ENCODE measurements around the gene CCDC154. TPM values are rescaled to one million over a fixed set of nuclear protein-coding genes. Genes with fewer than 3 reads are reported as not detected.
"Not testable (repeated sequence)": the region's sequence is repeated elsewhere in the genome, so short reads cannot be mapped to it uniquely, and the experiment has no call there.

The CCDC154 gene
- total and polyA plus RNA-seq, 4 donors: 0.63 to 4.5 (median 1.4) TPM

GRCh38 chr16:1470481-1471251 lies 26.3 kb upstream of the CCDC154 start:
- Histone ChIP-seq H3K4me3 (no peak overlapping the region), H3K27me3 (ENCODE audit: control insufficient read depth in 3 of 3, insufficient read depth in 3 of 3, low read length in 2 of 3) (no peaks in the 10 kb centered on the region), H3K9ac (ENCODE audit: insufficient read depth in 1 of 2, low read length in 2 of 2) (no peak overlapping the region), H3K27ac (ENCODE audit: low read depth in 1 of 2, low read length in 1 of 2) (peak overlapping the region; percentile 35 to 81), H3K4me1 (ENCODE audit: control insufficient read depth in 5 of 5, insufficient read depth in 5 of 5, low read length in 5 of 5) (peaks cover 0 to 24% (median 4%) of the 10 kb centered on the region in 5 donors), H3K9me3 (ENCODE audit: control insufficient read depth in 4 of 4, insufficient read depth in 3 of 4, low read length in 3 of 4) (no peaks in the 10 kb centered on the region), H3K36me3 (ENCODE audit: control insufficient read depth in 4 of 4, insufficient read depth in 4 of 4, low read length in 4 of 4) (peaks cover 0 to 5% (median 0%) of the 10 kb centered on the region in 4 donors)
- TF ChIP-seq CTCF (IDR thresholded peaks at IDR 0.05; ENCODE audit: control extremely low read depth, extremely low read depth): no peak
- WGBS, 2 donors: 41 to 57% methylated on average over 14 of the region's 14 CpGs
- peak; percentile 13 for ATAC-seq (ENCODE audit: insufficient read depth, low FRiP score)
- DNase-seq: no peak

DNA sequence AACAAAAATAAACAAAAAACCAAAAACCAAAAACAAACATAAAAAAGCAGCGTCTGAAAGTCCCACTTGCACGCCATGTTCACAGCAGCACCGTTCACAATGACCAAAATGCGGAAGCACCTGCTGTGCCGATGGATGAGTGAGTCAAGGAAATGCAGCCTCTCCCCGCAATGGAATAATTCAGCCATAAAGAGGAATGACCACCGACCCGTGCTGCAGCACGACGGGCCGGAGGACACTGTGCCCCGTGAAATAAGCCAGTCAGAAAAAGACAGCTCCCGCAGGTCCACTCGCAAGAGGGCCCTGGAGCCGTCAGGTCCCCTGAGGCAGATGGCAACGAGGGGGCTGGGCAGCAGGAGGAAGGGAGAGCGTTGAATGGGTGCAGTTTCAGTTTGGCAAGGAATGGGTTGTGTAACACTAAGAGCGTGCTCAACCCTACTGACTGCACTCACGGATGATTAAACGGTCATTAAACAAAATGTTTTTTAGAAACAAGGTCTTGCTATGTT lies 25.4 kb upstream of the CCDC154 start:
- Histone ChIP-seq H3K9ac (ENCODE audit: insufficient read depth in 1 of 2, low read length in 2 of 2) (no peak overlapping the region), H3K27me3 (ENCODE audit: control insufficient read depth in 3 of 3, insufficient read depth in 3 of 3, low read length in 2 of 3) (no peaks in the 10 kb centered on the region), H3K36me3 (ENCODE audit: control insufficient read depth in 4 of 4, insufficient read depth in 4 of 4, low read length in 4 of 4) (peaks cover 0 to 5% (median 0%) of the 10 kb centered on the region in 4 donors), H3K9me3 (ENCODE audit: control insufficient read depth in 4 of 4, insufficient read depth in 3 of 4, low read length in 3 of 4) (no peaks in the 10 kb centered on the region), H3K27ac (ENCODE audit: low read depth in 1 of 2, low read length in 1 of 2) (peak overlapping the region in 1 of 2 donors; percentile 81), H3K4me3 (no peak overlapping the region), H3K4me1 (ENCODE audit: control insufficient read depth in 5 of 5, insufficient read depth in 5 of 5, low read length in 5 of 5) (peaks cover 0 to 22% (median 4%) of the 10 kb centered on the region in 5 donors)
- TF ChIP-seq CTCF (IDR thresholded peaks at IDR 0.05; ENCODE audit: control extremely low read depth, extremely low read depth): no peak
- WGBS, 2 donors: 24 to 62% methylated on average over 20 of the region's 20 CpGs
- DNase-seq: no peak
- no peak for ATAC-seq (ENCODE audit: insufficient read depth, low FRiP score)

- H3K4me1 ChIP-seq (ENCODE audit: control insufficient read depth in 5 of 5, insufficient read depth in 5 of 5, low read length in 5 of 5): peaks cover 0 to 22% (median 3%) of the 10 kb centered on the region in 5 donors
- WGBS, 2 donors: 79 to 88% methylated on average over 5 of the region's 5 CpGs
- not testable (repeated sequence) for H3K4me3 ChIP-seq; H3K9me3 ChIP-seq (ENCODE audit: control insufficient read depth in 4 of 4, insufficient read depth in 3 of 4, low read length in 3 of 4); H3K27me3 ChIP-seq (ENCODE audit: control insufficient read depth in 3 of 3, insufficient read depth in 3 of 3, low read length in 2 of 3); DNase-seq; H3K9ac ChIP-seq (ENCODE audit: insufficient read depth in 1 of 2, low read length in 2 of 2); H3K27ac ChIP-seq (ENCODE audit: low read depth in 1 of 2, low read length in 1 of 2); H3K36me3 ChIP-seq (ENCODE audit: control insufficient read depth in 4 of 4, insufficient read depth in 4 of 4, low read length in 4 of 4); ATAC-seq (ENCODE audit: insufficient read depth, low FRiP score)
Measured at GRCh38 chr16:1469141-1469540, 24.8 kb upstream of the CCDC154 start.

DNA sequence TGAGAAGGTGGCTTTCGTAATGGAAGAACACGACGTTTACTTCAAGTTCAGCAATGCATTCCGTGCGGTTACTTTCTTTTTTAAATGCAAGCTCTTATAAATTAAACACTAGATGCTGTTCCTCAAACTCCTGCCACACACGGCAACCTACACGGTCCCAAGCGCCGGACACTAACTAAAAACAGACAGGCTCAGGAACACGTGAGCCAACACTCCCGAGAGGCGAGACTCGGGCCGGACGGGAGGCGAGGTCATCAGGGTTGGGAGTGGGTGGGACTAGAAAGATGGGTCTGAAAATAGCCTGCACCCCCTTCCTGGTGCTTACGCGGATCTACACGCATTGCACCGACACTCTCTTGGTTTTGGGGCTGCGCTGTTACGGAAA lies 24.1 kb upstream of the CCDC154 start:
- H3K4me3 ChIP-seq: no peak overlapping the region
- no peak for TF ChIP-seq CTCF (IDR thresholded peaks at IDR 0.05; ENCODE audit: control extremely low read depth, extremely low read depth)
- no peak overlapping the region for H3K9ac ChIP-seq (ENCODE audit: insufficient read depth in 1 of 2, low read length in 2 of 2)
- H3K36me3 ChIP-seq (ENCODE audit: control insufficient read depth in 4 of 4, insufficient read depth in 4 of 4, low read length in 4 of 4): peaks cover 0 to 11% (median 0%) of the 10 kb centered on the region in 4 donors
- 86 to 87% methylated on average over 22 of the region's 22 CpGs for WGBS, 2 donors
- ATAC-seq (ENCODE audit: insufficient read depth, low FRiP score) (no peak), DNase-seq (no peak)
- H3K27me3 ChIP-seq (ENCODE audit: control insufficient read depth in 3 of 3, insufficient read depth in 3 of 3, low read length in 2 of 3): no peaks in the 10 kb centered on the region
- H3K4me1 ChIP-seq (ENCODE audit: control insufficient read depth in 5 of 5, insufficient read depth in 5 of 5, low read length in 5 of 5): peaks cover 0 to 19% (median 0%) of the 10 kb centered on the region in 5 donors
- H3K9me3 ChIP-seq (ENCODE audit: control insufficient read depth in 4 of 4, insufficient read depth in 3 of 4, low read length in 3 of 4): no peaks in the 10 kb centered on the region
- no peak overlapping the region for H3K27ac ChIP-seq (ENCODE audit: low read depth in 1 of 2, low read length in 1 of 2)

Measured in lung (tissue), 12 donors.